K562 (cell line): ENCODE data around the gene NRARP. TPM values are rescaled to one million over a fixed set of nuclear protein-coding genes. Genes with fewer than 3 reads are reported as not detected.

Experiments used
- ATAC-seq: fragments of 200-7000 bp; cut with Tn5 transposase; 3 replicates; pipeline ENCODE4 v1.9.1; 2020; ENCODE audit warnings: moderate library complexity
- BruUV-seq: library from RNA; stranded (reverse); fragments of 400-500 nt; replicated peaks from 2 replicates; lab custom pipeline; 2021; lab: Mats Ljungman, UMichigan
- CTCF ChIA-PET: fragments of 300-600 bp; formaldehyde crosslinking; extraction: SDS; loops from one replicate; lab custom pipeline; 2021; ENCODE audit warnings: low intra/inter-chr PET ratio; lab: Yijun Ruan, JAX
- POLR2A ChIA-PET: fragments of 300-600, 350-650 bp; sonication (Branson Sonifier 250); formaldehyde crosslinking; extraction: SDS; loops from one replicate; lab custom pipeline; 2021; ENCODE audit warnings: antibody characterized with exemption, inconsistent platforms; lab: Yijun Ruan, JAX
- DNase-seq, 4 experiments: peaks; one replicate each; pipeline versions ENCODE4 v3.0.0 to v3.0.0-alpha.2; 2011 to 2018; ENCODE audit warnings: low spot score in 3 of 4, mixed read lengths in 3 of 4; ENCODE audit errors: extremely low read depth in 1 of 4
- FAIRE-seq: peaks from 2 replicates; lab custom pipeline; 2011; peaks lifted over from hg19 to GRCh38; lab: Jason Lieb, UNC
- H2AFZ ChIP-seq: 2 replicates; pipeline ENCODE4 v1.6.0; 2011; ENCODE audit warnings: low read depth, low read length, control low read depth, inconsistent platforms
- H3K27ac ChIP-seq: fragments of 200-600 bp; 3 replicates; pipeline ENCODE4 v1.8.0; 2011; ENCODE audit warnings: low read depth, mild to moderate bottlenecking, control low read depth, inconsistent platforms, low read length, moderate library complexity, mixed read lengths; ENCODE audit errors: extremely low read depth
- H3K27me3 ChIP-seq, 2 experiments: fragments of 300-600 bp in 1 of 2; 2 replicates in 1 of 2; 3 replicates in 1 of 2; pipeline versions ENCODE4 v1.6.0 to v1.8.0; 2011; ENCODE audit warnings: inconsistent platforms in 2 of 2, low read length in 2 of 2, mild to moderate bottlenecking in 1 of 2, mixed read lengths in 1 of 2, moderate library complexity in 1 of 2; ENCODE audit not compliant: control insufficient read depth in 2 of 2, insufficient read depth in 2 of 2
- H3K36me3 ChIP-seq: fragments of 300-600 bp; 3 replicates; pipeline ENCODE4 v1.8.0; 2011; ENCODE audit warnings: mild to moderate bottlenecking, low read length, inconsistent platforms; ENCODE audit not compliant: control insufficient read depth, insufficient read depth
- H3K4me1 ChIP-seq, 2 experiments: fragments of 200-600 bp in 1 of 2; replicated peaks in 1 of 2; 2 replicates in 1 of 2; 3 replicates in 1 of 2; pipeline versions ENCODE4 v1.5.1 to v1.8.0; 2011; ENCODE audit warnings: inconsistent platforms in 2 of 2, low read length in 2 of 2, mild to moderate bottlenecking in 1 of 2, mixed read lengths in 1 of 2, moderate library complexity in 1 of 2; ENCODE audit not compliant: control insufficient read depth in 2 of 2, insufficient read depth in 2 of 2
- H3K4me2 ChIP-seq: 2 replicates; pipeline ENCODE4 v1.6.1; 2011; ENCODE audit warnings: low read length, control low read depth, inconsistent platforms, mixed read lengths; ENCODE audit not compliant: insufficient read depth
- H3K4me3 ChIP-seq: fragments of 200-600 bp; sonication (generic), shearing (Covaris generic); 2 replicates; pipeline ENCODE4 v1.5.1; 2016; ENCODE audit warnings: control low read depth, inconsistent platforms
- H3K79me2 ChIP-seq: fragments of 200-600 bp; 3 replicates; pipeline ENCODE4 v1.8.0; 2011; ENCODE audit warnings: low read length, inconsistent platforms; ENCODE audit not compliant: control insufficient read depth, insufficient read depth
- H3K9ac ChIP-seq, 2 experiments: 2 replicates each; pipeline versions ENCODE4 v1.6.0 to v1.6.1; 2011; ENCODE audit warnings: low read depth in 2 of 2, low read length in 2 of 2, control low read depth in 1 of 2, inconsistent platforms in 1 of 2, mild to moderate bottlenecking in 1 of 2, mixed read lengths in 1 of 2; ENCODE audit not compliant: insufficient read depth in 1 of 2
- H3K9me1 ChIP-seq: one replicate; pipeline ENCODE4 v1.6.0; 2011; ENCODE audit warnings: inconsistent platforms, mild to moderate bottlenecking, low read length, moderate library complexity; ENCODE audit not compliant: control insufficient read depth, insufficient read depth
- H3K9me3 ChIP-seq: replicated peaks from 2 replicates; pipeline ENCODE4 v1.5.1; 2011; ENCODE audit warnings: low read depth, low read length, inconsistent platforms; ENCODE audit not compliant: control insufficient read depth, insufficient read depth
- H4K20me1 ChIP-seq: replicated peaks from 2 replicates; pipeline ENCODE4 v1.6.1; 2011; ENCODE audit warnings: low read length, inconsistent platforms, mixed read lengths; ENCODE audit not compliant: control insufficient read depth, insufficient read depth
- ASH1L ChIP-seq: fragments of 450-650 bp; IDR thresholded peaks from 2 replicates; pipeline ENCODE4 v1.6.1; 2018; ENCODE audit warnings: borderline replicate concordance, mild to moderate bottlenecking, low read depth; ENCODE audit not compliant: partially characterized antibody
- NCOR1 ChIP-seq: fragments of 450-650 bp; IDR thresholded peaks from 2 replicates; pipeline ENCODE4 v1.6.1; 2016; ENCODE audit warnings: mild to moderate bottlenecking, moderate library complexity
- PCBP2 ChIP-seq: fragments of 200-400 bp; formaldehyde crosslinking; IDR thresholded peaks from 2 replicates; pipeline ENCODE4 v1.6.1; 2018; ENCODE audit warnings: low read length, low read depth, mild to moderate bottlenecking, moderate library complexity; ENCODE audit not compliant: poor library complexity, severe bottlenecking
- POLR2G ChIP-seq: fragments of 200-400 bp; formaldehyde crosslinking; IDR thresholded peaks from 2 replicates; pipeline ENCODE4 v1.6.1; 2017; ENCODE audit warnings: low read depth, mild to moderate bottlenecking, antibody characterized with exemption, low read length, moderate library complexity
- PPARD ChIP-seq: fragments of 250-450 bp; sonication (Bioruptor Pico); IDR thresholded peaks from 2 replicates; pipeline ENCODE4 v1.8.0; 2022; ENCODE audit warnings: inconsistent platforms, mild to moderate bottlenecking, moderate library complexity
- TCF7L2 ChIP-seq: fragments of 150-350 bp; IDR thresholded peaks from 2 replicates; pipeline ENCODE4 v1.6.1; 2016; ENCODE audit warnings: low read depth, mild to moderate bottlenecking, low read length, moderate library complexity
- TOE1 ChIP-seq, 2 experiments: fragments of 450-650 bp in 1 of 2; sonication (generic) in 1 of 2; formaldehyde crosslinking in 1 of 2; IDR thresholded peaks; 2 replicates each; pipeline versions ENCODE4 v1.7.1 to v1.8.0; 2016 to 2022; ENCODE audit warnings: borderline replicate concordance in 2 of 2, mild to moderate bottlenecking in 2 of 2, antibody characterized with exemption in 1 of 2, inconsistent platforms in 1 of 2, low read depth in 1 of 2, missing genetic modification reagents in 1 of 2, moderate library complexity in 1 of 2
- ZNF174 ChIP-seq: fragments of 250-450 bp; sonication (Bioruptor Pico); IDR thresholded peaks from 2 replicates; pipeline ENCODE4 v1.4.0; 2020; ENCODE audit warnings: mild to moderate bottlenecking
- WGBS: fragments of 100-300 bp; shearing (Covaris generic); methylation state at CpG from one replicate; pipeline ENCODE4 v1.1.6; 2016; ENCODE audit warnings: low coverage, mixed read lengths; ENCODE audit not compliant: insufficient coverage; ENCODE audit errors: missing lambda C conversion rate; 5-methylcytosine and 5-hydroxymethylcytosine counted together
- in situ Hi-C: fragments of 300-500 bp; cut with MboI; formaldehyde crosslinking; loops from 4 replicates; pipeline ENCODE4 v1.15.0; 2018; ENCODE audit warnings: inconsistent platforms, mixed read lengths
- intact Hi-C: fragments of 100-400 bp; cut with micrococcal nuclease; formaldehyde crosslinking; loops from 2 replicates; pipeline ENCODE4 v1.14.2; 2022
- polyA plus RNA-seq, 8 experiments: library from polyadenylated mRNA; depleted of rRNA in 4 of 8; stranded (reverse) in 5 of 8; unstranded in 3 of 8; fragments of >200 nt; fragmentation: Nextera tagmentation in 2 of 8; fragmentation: Illumina TruSeq in 1 of 8; extraction: Ambion mirVana in 2 of 8; extraction: Trizol in 1 of 8; gene quantifications; 2 replicates each; pipeline versions ENCODE4 v1.2.1 to v1.2.3, GENCODE V29; 2011 to 2014; ENCODE audit warnings: inconsistent platforms in 1 of 8, missing spikeins in 1 of 8
- total RNA-seq, 7 experiments: library from RNA; depleted of rRNA in 6 of 7; stranded (reverse); fragments of >200 nt in 6 of 7; fragmentation: Illumina TruSeq in 2 of 7; extraction: Trizol in 2 of 7; gene quantifications; 2 replicates each; pipeline versions ENCODE4 v1.2.1 to v1.2.3, GENCODE V29; 2011 to 2021; ENCODE audit warnings: low replicate concordance in 1 of 7

Gene NRARP
- total and polyA plus RNA-seq, 9 of the 15 experiments (the other 6 are each of a cell fraction or from before 2014, with no cell fraction given) = 2.0 to 24.5 (median 7.2) TPM; not detected in 2

DNA sequence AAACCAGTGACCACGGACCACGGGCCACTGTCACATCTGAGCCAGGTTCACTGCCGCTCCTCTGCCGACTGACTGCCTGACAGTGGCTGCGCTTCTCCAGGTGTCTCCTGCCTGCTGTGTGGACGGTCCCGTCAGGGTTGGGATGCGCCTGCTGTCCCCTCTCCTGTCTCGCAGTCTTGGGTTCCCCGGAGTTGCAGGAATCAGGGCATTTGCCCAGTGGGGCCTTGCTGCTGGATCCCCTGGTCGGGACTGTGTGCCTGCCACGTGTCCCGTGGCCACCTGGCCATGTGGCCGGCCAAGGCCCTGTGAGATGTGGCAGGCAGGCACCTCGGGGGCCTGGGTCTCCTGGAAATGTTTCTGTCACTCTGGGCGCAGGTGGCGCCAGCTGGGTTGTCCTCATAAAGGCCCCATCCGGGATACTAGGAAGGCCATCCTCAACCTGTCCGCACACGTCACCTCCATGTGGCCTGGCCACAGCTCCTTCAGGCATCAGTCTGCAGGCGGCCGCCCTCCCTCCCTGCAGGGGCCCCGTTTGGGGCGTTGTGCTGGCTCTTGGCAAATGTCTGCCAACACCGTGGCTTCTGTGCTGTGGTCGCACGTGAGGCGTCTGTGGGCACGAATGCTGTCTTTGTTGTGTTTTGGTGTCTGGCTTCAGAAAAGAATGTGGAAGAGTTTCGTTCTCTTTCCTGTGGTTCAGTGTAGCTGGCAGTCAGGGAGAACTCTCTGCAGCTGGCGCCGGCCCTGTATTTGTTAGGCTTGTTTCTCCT lies 31.0 kb downstream of the NRARP start:
- H3K79me2 ChIP-seq = peaks cover 10% of the 10 kb centered on the region; the same call in 2 of the 3 replicates
- TF ChIP-seq ZNF174 (CRISPR knock-in tag) (no peak), ASH1L (no peak), PPARD (CRISPR knock-in tag) (no peak), PCBP2 (no peak), POLR2G (peak; percentile 56; the same call in 1 of the 2 replicates), TOE1 (IDR thresholded peaks at IDR 0.05; ENCODE audit: borderline replicate concordance) (no peak), TOE1 (CRISPR knock-in tag; IDR thresholded peaks at IDR 0.05; ENCODE audit: borderline replicate concordance, low read depth) (no peak), TCF7L2 (no peak), NCOR1 (no peak)
- ChIA-PET CTCF (no interaction called here), POLR2A (interaction anchor here (0.6 kb wide), 1 partner anchor 11 kb away, joined by 3 read pairs; no protein-coding TSS in a partner anchor)
- 92% methylated on average over 28 of the region's 32 CpGs for WGBS
- in situ Hi-C loops = no loop called here
- peaks cover 26 to 81% of the 10 kb centered on the region in 2 experiments for H3K4me1 ChIP-seq
- H2AFZ ChIP-seq = no peak overlapping the region
- H3K36me3 ChIP-seq = peaks cover 65% of the 10 kb centered on the region
- ATAC-seq (no peak), DNase-seq (no peak), FAIRE-seq (no peak)
- H3K4me3 ChIP-seq = no peak overlapping the region
- intact Hi-C loops = no loop called here
- no peaks in the 10 kb centered on the region for H3K27me3 ChIP-seq
- no peak overlapping the region for H3K27ac ChIP-seq
- H3K9ac ChIP-seq = peak overlapping the region in 1 of 2 experiments; percentile 61; a peak in 1 of 4 replicates
- no TSS peak for BruUV-seq
- no peaks in the 10 kb centered on the region for H3K9me1 ChIP-seq
- no peaks in the 10 kb centered on the region for H4K20me1 ChIP-seq
- H3K4me2 ChIP-seq = no peak overlapping the region
- no peaks in the 10 kb centered on the region for H3K9me3 ChIP-seq
